Gastroesophageal sphincter (tissue), 4 donors: ENCODE results near the gene TBC1D5. TPM values are rescaled to one million over a fixed set of nuclear protein-coding genes. Genes with fewer than 3 reads are reported as not detected.

Experiments used
- ATAC-seq: fragments of 150-250 bp; one replicate; pipeline ENCODE4 v1.9.1; 2016; ENCODE audit warnings: mild to moderate bottlenecking, moderate library complexity
- H3K27ac ChIP-seq, 4 donors: fragments of 200-600 bp; sonication (generic) in 3 of 4; 1 replicate in 3 of 4; 2 replicates in 1 of 4; pipeline ENCODE4 v1.5.1; 2016 to 2019
- H3K27me3 ChIP-seq: fragments of 200-600 bp; sonication (generic); one replicate; pipeline ENCODE4 v1.5.1; 2019
- H3K36me3 ChIP-seq, 2 donors: fragments of 200-600 bp; sonication (generic); one replicate each; pipeline ENCODE4 v1.5.1; 2019; ENCODE audit warnings: control low read depth in 1 of 2
- H3K4me1 ChIP-seq, 3 donors: fragments of 200-600 bp; sonication (generic); 1 replicate in 2 of 3; 2 replicates in 1 of 3; pipeline ENCODE4 v1.5.1; 2016 to 2019; ENCODE audit warnings: control low read depth in 2 of 3
- H3K4me3 ChIP-seq, 2 donors: fragments of 200-600 bp; sonication (generic); one replicate each; pipeline ENCODE4 v1.5.1; 2019; ENCODE audit warnings: mild to moderate bottlenecking in 1 of 2, moderate library complexity in 1 of 2
- H3K9me3 ChIP-seq, 3 donors: fragments of 200-600 bp; sonication (generic); one replicate each; pipeline ENCODE4 v1.5.1; 2017 to 2019; ENCODE audit warnings: control low read depth in 2 of 3
- CTCF ChIP-seq, 4 experiments: fragments of 200-600 bp in 2 of 4; fragments of 450-650 bp in 2 of 4; sonication (generic) in 1 of 4; IDR thresholded peaks; one replicate each; pipeline ENCODE4 v1.5.1; 2017 to 2019; ENCODE audit warnings: antibody characterized with exemption in 4 of 4, mild to moderate bottlenecking in 2 of 4, moderate library complexity in 2 of 4
- EP300 ChIP-seq: sonication (generic); formaldehyde crosslinking; IDR thresholded peaks from one replicate; pipeline ENCODE4 v1.6.1; 2017; ENCODE audit warnings: antibody characterized with exemption, mild to moderate bottlenecking
- POLR2A ChIP-seq, 2 donors: fragments of 450-650 bp; IDR thresholded peaks; one replicate each; pipeline ENCODE4 v1.6.1; 2017; ENCODE audit warnings: antibody characterized with exemption in 2 of 2, mild to moderate bottlenecking in 2 of 2, moderate library complexity in 1 of 2
- POLR2AphosphoS5 ChIP-seq: sonication (generic); formaldehyde crosslinking; IDR thresholded peaks from one replicate; pipeline ENCODE4 v1.6.1; 2017; ENCODE audit warnings: antibody characterized with exemption
- whole genome bisulfite sequencing, 2 donors: methylation state at CpG; one replicate each; pipeline ENCODE4 v1.1.5; 2018; ENCODE audit warnings: low coverage in 1 of 2; 5-methylcytosine and 5-hydroxymethylcytosine counted together
- total RNA-seq, 4 donors: library from RNA; depleted of rRNA; stranded (reverse); fragments of >200 nt; gene quantifications; one replicate each; pipeline ENCODE4 v1.1.0, GENCODE V29; 2016

The TBC1D5 gene
- total RNA-seq, 4 donors from 2014 or later = 59.5 to 66.6 (median 61.6) TPM

- peaks cover 0 to 9% of the 10 kb centered on the region in 2 donors for H3K36me3 ChIP-seq
- TF ChIP-seq POLR2AphosphoS5 (no peak), POLR2A (IDR thresholded peaks at IDR 0.05) (no peak), EP300 (no peak), CTCF (IDR thresholded peaks at IDR 0.05) (no peak)
- ATAC-seq = no peak
- no peak overlapping the region for H3K4me3 ChIP-seq
- H3K9me3 ChIP-seq = no peaks in the 10 kb centered on the region
- H3K4me1 ChIP-seq = peaks cover 0 to 14% (median 0%) of the 10 kb centered on the region in 3 donors
- WGBS, 2 donors = 3 to 15% methylated on average over 3 of the region's 3 CpGs
- H3K27me3 ChIP-seq = no peaks in the 10 kb centered on the region
- no peak overlapping the region for H3K27ac ChIP-seq
Measured at GRCh38 chr3:17336291-17336690, 406.1 kb downstream of the TBC1D5 start.

GRCh38 chr3:17333893-17334292 lies 408.5 kb downstream of the TBC1D5 start:
- Histone ChIP-seq H3K27ac (no peak overlapping the region), H3K4me1 (peaks cover 0 to 14% (median 0%) of the 10 kb centered on the region in 3 donors), H3K36me3 (peaks cover 0 to 9% of the 10 kb centered on the region in 2 donors), H3K9me3 (no peaks in the 10 kb centered on the region), H3K27me3 (no peaks in the 10 kb centered on the region), H3K4me3 (no peak overlapping the region)
- ATAC-seq = no peak
- TF ChIP-seq CTCF (IDR thresholded peaks at IDR 0.05) (no peak), POLR2A (IDR thresholded peaks at IDR 0.05) (no peak), POLR2AphosphoS5 (no peak), EP300 (no peak)
- 76 to 88% methylated on average over 2 of the region's 2 CpGs for WGBS, 2 donors

- no peak overlapping the region for H3K27ac ChIP-seq
- no peak overlapping the region for H3K4me3 ChIP-seq
- 54% methylated on average over 1 of the region's 1 CpG; no CpG with 5 or more reads in 1 of the 2 donors for WGBS, 2 donors
- H3K27me3 ChIP-seq = no peaks in the 10 kb centered on the region
- ATAC-seq = no peak
- H3K9me3 ChIP-seq = no peaks in the 10 kb centered on the region
- TF ChIP-seq CTCF (IDR thresholded peaks at IDR 0.05) (no peak), POLR2AphosphoS5 (no peak), EP300 (no peak), POLR2A (IDR thresholded peaks at IDR 0.05) (no peak)
- peaks cover 0 to 14% (median 0%) of the 10 kb centered on the region in 3 donors for H3K4me1 ChIP-seq
- H3K36me3 ChIP-seq = peaks cover 0 to 11% of the 10 kb centered on the region in 2 donors
Measured at GRCh38 chr3:17333446-17333845, 409.0 kb downstream of the TBC1D5 start.

- no peak for TF ChIP-seq CTCF (IDR thresholded peaks at IDR 0.05)
- no peak for TF ChIP-seq POLR2A (IDR thresholded peaks at IDR 0.05)
- no peak for TF ChIP-seq POLR2AphosphoS5
- TF ChIP-seq EP300 = no peak
- no peaks in the 10 kb centered on the region for H3K27me3 ChIP-seq
- no peak for ATAC-seq
- no peak overlapping the region for H3K4me3 ChIP-seq
- no peaks in the 10 kb centered on the region for H3K9me3 ChIP-seq
- H3K27ac ChIP-seq = no peak overlapping the region
- peaks cover 0 to 17% of the 10 kb centered on the region in 2 donors for H3K36me3 ChIP-seq
- H3K4me1 ChIP-seq = peaks cover 0 to 1% (median 0%) of the 10 kb centered on the region in 3 donors
Measured at GRCh38 chr3:17330660-17331059, 411.8 kb downstream of the TBC1D5 start.

GRCh38 chr3:17329927-17330326 lies 412.5 kb downstream of the TBC1D5 start:
- TF ChIP-seq POLR2A (IDR thresholded peaks at IDR 0.05) (no peak), POLR2AphosphoS5 (no peak), EP300 (no peak), CTCF (IDR thresholded peaks at IDR 0.05) (no peak)
- Histone ChIP-seq H3K4me3 (no peak overlapping the region), H3K27me3 (no peaks in the 10 kb centered on the region), H3K36me3 (peaks cover 0 to 17% of the 10 kb centered on the region in 2 donors), H3K4me1 (no peaks in the 10 kb centered on the region), H3K9me3 (no peaks in the 10 kb centered on the region), H3K27ac (no peak overlapping the region)
- 80 to 83% methylated on average over 1 of the region's 1 CpG for WGBS, 2 donors
- ATAC-seq = no peak
